ENCODE results near the gene GOSR1.
"Not testable (repeated sequence)": the region's sequence is repeated elsewhere in the genome, so short reads cannot be mapped to it uniquely, and the experiment has no call there.

Gene GOSR1

DNA sequence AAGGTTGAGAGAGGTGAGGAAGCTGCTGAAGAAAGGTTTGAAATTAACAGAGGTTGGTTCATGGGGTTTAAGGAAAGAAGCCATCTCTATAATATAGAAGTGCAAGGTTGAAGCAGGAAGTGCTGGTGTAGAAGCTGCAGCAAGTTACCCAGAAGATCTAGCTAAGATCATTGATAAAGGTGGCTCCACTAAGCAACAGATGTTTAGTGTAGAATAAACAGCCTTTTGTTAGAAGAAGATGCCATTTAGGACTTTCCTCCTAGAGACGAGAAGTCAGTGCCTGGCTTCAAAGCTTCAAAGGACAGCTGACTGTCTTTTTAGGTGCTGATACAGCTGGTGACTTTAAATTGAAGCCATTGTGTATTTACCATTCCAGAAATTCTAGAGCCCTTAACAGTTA lies 29.3 kb downstream of the GOSR1 start:
- no peak for DNase-seq

- DNase-seq: no peak
Observed at GRCh38 chr17:30513346-30513745, 36.1 kb downstream of the GOSR1 start.

DNA sequence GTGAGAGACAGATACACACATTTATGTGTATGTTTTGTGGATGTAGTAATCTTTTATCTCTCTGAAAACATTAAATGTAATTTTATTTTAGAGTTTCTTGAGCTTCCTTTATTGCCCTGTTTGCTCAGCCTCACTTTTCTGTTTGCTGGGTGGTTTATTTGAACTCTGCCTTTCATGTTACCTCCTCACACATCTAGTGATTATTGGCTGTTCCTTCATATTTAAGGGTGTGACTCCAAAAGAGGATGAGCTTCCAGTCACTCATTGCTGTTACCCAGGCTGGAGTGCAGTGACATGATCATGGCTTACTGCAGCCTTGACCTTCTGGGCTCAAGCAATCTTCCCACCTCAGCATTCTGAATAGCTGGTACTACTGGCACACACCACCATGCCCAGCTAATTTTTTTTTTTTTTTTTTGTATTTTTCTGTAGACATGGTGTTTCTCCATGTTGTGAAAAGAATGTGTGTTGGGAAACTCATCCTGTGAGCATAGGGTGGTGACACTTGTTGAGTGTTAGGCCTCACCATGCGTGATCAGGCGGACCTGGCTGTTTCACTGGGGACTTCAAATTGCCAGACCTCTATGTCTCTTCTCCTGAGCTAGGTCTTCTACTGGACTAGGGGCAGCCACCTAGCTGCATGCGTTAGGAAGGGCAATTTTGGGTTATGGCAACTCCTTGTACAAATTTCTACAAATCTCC lies 37.8 kb downstream of the GOSR1 start:
- no peak for DNase-seq

DNA sequence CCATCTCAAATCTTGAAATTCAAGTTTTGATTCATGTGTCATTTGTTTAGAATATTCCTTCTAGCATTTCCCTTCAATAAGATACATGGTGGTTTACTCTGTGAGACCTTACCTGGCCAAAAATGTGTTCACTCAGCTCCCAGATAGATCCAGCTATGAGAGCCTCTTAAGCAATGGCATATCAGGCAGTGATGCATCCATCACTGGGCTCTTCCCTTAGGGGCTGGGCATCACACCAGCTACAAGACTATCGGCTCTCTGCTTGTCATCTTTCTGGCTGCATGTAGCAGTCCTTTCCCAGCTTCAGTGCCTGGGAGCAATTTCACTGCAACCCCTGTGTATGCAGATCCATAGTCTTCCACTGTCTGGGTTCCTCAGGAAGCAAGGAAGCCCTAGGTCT lies 40.6 kb downstream of the GOSR1 start:
- DNase-seq: no peak

DNA sequence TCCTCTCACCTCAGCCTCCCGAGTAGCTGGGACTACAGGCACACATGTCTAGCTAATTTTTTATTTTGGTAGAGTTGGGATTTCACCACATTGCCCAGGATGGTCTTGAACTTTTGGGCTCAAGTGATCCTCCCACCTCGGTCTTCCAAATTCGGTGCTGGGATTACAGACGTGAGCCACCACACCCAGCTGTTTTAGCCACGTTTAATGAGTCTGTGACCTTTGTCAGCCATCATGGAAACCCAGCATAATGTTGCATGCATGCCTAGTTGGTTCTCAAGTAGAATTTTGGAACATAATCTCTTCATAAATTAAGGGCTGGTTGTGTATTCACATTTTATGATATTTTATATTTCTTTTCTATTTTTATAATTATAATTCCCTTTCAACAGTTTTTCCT lies 42.0 kb downstream of the GOSR1 start:
- no peak for DNase-seq

DNA sequence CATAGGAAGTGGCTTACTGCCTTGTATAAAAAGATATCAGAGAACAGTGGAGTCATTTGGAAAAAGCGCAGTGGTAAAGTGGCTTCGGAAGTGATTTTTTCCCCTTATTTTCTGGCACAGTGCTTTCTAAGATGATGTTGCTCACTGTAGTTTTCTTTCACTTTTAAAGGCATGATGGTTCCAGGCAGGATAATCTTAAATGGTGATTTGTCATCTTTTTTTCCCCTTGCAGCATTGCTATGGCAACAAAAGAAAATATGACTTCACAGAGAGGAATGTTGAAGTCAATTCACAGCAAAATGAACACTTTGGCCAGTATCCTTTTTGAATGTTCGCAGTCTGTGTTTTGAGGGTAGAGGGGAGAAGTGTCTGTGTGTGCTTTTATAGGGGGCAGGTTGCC lies 42.5 kb downstream of the GOSR1 start:
- DNase-seq: no peak

DNA sequence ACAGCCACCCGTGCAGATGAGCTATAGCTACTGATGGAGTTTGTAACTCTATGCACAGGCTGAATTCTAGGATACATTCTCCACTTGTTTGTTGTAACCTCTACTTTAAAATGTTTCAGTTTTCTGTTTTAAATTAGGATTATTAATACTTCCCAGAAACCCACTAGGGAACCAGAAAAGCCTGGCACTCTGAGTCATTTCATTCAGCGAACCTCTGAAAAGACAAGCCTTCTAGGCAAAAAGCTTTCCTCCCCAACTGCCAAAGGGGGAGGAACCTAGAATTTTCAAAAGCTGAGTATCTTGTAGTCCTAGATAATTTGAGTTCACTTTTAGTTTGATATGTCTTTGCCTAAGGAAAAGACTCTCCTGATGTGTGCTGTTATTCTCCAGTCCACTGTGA lies 43.2 kb downstream of the GOSR1 start:
- DNase-seq: no peak

DNA sequence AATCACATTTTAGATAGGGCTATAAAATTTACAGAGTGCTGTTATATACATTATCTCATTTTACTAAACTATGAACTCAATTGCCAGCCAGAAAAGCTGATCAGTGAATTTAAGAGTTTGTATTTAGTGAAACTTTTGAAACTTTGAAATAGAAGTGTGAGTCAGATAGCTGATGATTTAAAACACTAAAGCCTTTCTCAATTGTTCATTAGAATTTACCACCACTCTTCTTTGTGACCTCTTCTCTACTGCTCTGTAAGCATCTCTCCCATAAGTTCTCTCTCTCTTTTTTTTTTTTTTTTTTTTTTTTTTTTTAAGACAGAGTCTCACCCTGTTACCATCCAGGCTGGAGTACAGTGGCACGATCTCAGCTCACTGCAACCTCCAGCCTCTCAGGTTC lies 43.7 kb downstream of the GOSR1 start:
- DNase-seq: no peak

DNA sequence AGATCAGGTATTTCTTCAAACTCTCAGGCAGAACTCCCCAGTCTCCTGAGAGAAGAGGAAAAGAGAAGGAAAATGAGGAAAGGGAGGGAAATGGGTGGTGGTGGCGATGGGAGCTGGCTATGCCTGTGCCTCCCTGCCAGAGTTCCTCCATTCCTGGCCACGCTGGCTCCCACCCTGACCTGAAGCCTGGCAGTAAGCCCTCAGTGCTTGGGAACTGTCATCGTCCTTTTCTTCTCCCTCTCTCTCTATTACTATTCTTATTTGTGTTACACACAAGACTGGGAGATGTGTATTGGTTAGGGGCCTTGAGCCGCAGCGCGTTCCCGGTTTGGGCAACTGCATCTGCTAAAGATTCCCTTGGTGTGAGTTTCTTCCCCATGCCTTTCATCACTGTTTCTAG lies 44.6 kb downstream of the GOSR1 start:
- no peak for DNase-seq

DNA sequence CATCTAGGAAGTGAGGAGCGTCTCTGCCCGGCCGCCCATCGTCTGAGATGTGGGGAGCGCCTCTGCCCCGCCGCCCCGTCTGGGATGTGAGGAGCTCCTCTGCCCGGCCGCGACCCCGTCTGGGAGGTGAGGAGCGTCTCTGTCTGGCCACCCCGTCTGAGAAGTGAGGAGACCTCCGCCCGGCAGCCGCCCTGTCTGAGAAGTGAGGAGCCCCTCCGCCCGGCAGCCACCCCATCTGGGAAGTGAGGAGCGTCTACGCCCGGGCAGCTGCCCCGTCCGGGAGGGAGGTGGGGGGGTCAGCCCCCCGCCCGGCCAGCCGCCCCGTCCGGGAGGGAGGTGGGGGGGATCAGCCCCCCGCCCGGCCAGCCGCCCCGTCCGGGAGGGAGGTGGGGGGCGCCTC lies 46.0 kb downstream of the GOSR1 start:
- not testable (repeated sequence) for DNase-seq

DNA sequence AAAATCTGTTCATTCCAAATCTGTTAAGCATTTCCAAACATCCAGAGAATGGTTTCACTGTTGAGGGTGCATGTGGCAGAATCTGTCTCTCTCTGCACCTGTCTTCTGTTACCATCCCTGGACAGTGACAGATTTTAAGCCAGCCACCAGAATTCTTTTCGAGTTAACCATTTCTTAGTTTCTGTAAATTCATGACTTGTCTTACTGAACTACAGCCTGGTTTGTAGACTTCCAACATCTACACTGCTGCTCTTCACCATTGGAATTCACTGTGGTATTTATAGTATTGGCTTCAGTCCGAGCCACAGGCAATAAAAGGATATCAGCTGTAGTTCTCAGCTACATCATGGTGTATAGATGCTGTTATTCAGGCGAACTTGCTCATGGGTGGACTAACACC lies 47.6 kb downstream of the GOSR1 start:
- no peak for DNase-seq

DNA sequence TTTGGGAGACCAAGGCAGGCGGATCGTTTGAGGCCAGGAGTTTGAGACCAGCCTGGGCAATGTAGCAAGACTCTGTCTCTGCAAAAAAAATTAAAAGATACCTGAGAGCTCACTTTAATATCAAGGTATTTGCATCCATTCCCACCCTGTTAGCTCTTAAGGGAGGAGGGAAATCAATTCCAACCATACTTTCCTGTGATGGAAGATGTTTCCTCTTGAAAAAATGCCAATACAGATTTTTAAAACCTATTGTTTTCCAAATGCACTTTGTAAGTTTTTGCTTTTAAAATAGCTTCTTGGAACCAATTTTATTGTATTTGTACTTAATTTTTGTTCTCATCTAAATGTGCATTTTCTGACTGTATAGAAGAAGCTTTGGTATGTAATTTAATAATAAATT lies 49.2 kb downstream of the GOSR1 start:
- DNase-seq: no peak

GRCh38 chr17:30528701-30529100 lies 51.5 kb downstream of the GOSR1 start:
- DNase-seq: not testable (repeated sequence)

GRCh38 chr17:30530346-30531025 lies 53.3 kb downstream of the GOSR1 start:
- DNase-seq: no peak

DNA sequence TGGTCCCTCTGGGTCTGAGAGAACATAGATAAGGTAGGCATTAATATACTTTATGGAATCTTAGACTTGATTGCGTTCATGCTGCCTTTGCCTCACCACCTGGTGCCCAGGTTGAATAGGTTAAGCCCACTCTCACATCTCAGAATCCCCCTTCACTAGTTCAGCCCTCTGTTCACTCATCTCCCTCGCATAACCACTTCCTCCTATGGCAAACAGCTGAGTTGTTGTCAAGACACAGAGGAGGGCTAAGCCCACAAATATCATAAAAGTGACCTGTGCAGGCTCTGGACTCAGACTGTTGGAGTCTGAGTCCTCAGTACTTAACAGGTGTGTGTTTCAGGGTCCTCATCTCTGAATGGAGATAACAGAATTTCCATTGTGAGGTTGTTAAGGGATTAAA lies 55.7 kb downstream of the GOSR1 start:
- DNase-seq: no peak

GRCh38 chr17:30534298-30534697 lies 57.1 kb downstream of the GOSR1 start:
- DNase-seq: no peak

- DNase-seq: no peak
Observed at GRCh38 chr17:30534938-30535921, 58.0 kb downstream of the GOSR1 start.

DNA sequence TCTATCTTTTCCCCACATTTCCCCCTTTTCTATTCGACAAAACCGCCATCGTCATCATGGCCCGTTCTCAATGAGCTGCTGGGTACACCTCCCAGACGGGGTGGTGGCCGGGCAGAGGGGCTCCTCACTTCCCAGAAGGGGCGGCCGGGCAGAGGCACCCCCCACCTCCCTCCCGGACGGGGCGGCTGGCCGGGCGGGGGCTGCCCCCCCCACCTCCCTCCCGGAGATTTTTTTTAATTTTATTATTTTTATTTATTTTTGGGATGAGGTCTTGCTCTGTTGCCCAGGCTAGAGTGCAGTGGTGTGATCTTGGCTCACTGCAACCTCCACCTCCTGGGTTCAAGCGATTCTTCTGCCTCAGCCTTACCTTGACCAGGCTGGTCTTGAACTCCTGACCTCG lies 59.6 kb downstream of the GOSR1 start:
- DNase-seq: not testable (repeated sequence)

DNA sequence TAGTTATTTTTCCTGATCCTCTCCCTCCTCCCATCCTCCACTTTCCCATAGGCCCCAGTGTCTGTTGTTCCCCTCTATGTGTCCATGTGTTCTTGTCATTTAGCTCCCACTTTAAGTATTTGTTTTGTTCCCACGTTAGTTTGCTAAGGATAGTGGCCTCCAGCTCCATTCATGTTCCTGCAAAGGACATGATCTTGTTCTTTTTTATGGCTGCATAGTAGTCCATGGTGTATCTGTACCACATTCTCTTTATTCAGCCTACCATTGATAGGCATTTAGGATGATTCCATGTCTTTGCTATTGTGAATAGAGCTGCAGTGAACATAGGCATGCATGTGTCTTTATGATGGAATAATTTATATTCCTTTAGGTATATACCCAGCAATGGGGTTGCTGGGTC lies 60.5 kb downstream of the GOSR1 start:
- not testable (repeated sequence) for DNase-seq

DNA sequence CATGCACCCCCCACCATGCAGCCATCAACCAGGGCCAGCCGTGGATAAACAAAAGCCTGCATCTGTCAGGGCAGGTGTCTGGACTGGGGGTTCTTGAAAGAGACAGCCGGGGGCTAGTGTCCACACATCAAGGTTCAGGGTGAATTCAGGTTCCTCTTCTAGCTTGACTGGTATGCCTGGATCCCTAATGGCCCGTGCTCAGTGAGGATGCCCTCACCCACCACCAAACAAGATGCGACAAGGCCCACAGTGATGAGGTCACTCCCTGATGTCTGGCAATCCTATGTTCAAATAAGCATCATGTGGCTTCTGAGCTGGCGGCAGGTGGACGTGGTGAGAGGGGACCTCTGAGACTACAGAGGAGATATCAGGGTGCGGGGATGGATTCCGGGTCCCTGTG lies 64.6 kb downstream of the GOSR1 start:
- DNase-seq: no peak

DNA sequence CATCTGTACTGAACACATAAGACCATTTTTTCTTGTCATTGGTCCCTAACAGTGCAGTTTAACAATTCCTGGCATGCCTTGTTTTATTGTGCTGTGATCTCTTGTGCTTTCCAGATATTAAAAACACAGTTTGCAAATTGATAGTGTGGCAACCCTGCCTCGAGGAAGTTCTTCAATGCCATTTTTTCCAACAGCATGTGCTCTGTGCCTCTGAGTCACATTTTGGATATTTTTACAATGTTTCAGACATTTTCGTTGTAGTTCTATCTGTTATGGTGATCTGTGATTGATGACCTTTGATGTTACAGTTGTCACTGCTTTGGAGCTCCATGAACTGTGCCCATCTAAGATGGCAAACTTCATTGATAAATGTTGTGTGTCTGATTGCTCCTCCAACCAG lies 66.2 kb downstream of the GOSR1 start:
- no peak for DNase-seq

- DNase-seq: peak; percentile 50
Observed at GRCh38 chr17:30545024-30545423, 67.8 kb downstream of the GOSR1 start.

DNA sequence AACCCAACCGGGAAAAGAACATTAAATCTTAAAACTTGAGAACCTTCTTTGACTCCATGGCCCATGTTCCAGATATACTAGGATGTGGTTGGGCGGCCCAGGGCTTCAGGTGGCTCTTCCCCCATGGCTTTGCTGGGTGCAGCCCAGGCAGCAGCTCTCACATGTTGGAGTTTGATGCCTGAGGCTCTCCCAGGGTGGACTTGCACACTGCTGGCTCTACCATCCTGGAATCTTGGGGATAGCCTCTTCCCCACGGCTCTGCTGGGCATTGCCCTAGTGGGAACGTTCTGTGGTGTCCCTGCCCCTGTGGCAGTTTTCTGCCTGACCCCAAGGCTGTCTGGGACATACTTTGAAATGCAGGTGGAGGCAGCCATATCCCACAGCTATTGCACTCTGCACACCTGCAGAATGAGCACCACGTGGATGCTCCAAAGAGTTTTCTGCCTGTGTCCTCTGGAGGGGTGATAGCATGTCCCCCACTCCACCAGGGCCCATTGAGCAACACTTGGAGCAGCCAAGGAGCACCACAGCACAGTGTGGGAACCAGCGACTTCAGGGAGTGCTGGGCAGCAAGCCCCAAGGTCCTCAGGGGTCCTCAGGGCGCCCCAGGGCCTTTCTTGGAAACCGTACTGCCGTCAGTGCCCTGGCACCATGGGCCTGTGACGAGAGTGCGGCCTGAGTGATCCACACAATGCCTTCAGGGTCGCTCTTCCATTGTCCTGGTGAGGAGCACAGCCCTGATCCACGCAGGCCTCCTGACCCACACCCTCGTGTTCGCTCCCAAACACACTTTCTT lies 70.8 kb downstream of the GOSR1 start:
- no peak for DNase-seq
